Testis (tissue), 2 donors: ENCODE data around the gene DDX4.

Source experiments
- CTCF ChIP-seq, 3 experiments: fragments of 450-650 bp in 2 of 3; fragments of 200-600 bp in 1 of 3; sonication (generic) in 1 of 3; IDR thresholded peaks; one replicate each; pipeline ENCODE4 v1.5.1; 2016 to 2019; ENCODE audit warnings: antibody characterized with exemption in 3 of 3, mild to moderate bottlenecking in 2 of 3, moderate library complexity in 1 of 3
- POLR2A ChIP-seq: fragments of 450-650 bp; IDR thresholded peaks from one replicate; pipeline ENCODE4 v1.6.1; 2017; ENCODE audit warnings: antibody characterized with exemption, mild to moderate bottlenecking, moderate library complexity

- TF ChIP-seq POLR2A, result no peak
- TF ChIP-seq CTCF (IDR thresholded peaks at IDR 0.05), result no peak
Measured at GRCh38 chr5:55734658-55735057, 3.2 kb upstream of the DDX4 start.
